ENCODE data around the gene SIL1.

SIL1 gene

DNA sequence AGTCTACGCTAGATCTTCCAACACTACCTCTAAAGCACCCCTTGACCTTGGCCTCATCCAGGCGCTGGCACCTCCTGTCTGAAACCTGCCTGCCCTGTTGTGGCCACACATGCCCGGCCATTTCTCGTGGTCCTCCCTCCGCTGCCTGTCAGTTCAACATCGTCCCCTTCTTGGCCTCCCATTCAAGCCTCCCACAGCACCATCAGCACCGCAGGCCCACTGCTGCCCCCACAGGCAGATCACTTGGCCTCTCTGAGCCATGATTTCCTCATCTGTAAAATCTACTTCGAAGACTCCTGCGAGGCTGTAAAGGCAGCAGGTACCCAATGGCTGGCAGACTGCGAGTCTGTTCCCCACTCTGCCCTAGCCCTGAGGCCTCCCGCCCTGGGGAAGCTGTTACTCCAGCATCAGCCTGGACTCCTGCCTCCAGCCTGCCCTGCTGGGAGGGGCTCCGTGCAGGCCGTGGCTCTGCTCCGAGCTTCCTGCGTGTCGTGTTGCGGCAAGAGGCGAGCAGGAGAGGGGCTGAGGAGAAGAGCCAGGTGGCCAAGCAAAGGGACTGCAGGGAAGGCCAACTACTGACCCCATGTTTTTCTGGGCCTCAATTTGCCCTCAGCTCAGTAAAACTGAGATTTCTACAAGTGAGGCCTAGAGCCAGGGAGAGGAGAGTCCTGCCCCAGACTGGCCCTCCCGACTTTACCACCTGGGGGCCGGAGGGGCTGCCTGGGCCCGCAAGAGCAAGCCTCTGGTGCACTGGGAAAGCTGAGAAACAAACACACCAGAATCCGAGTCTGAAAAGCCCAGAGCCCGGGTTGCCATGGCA lies 252.5 kb downstream of the SIL1 start:
- no peak for DNase-seq (ENCODE audit: low read depth, low spot score)

DNA sequence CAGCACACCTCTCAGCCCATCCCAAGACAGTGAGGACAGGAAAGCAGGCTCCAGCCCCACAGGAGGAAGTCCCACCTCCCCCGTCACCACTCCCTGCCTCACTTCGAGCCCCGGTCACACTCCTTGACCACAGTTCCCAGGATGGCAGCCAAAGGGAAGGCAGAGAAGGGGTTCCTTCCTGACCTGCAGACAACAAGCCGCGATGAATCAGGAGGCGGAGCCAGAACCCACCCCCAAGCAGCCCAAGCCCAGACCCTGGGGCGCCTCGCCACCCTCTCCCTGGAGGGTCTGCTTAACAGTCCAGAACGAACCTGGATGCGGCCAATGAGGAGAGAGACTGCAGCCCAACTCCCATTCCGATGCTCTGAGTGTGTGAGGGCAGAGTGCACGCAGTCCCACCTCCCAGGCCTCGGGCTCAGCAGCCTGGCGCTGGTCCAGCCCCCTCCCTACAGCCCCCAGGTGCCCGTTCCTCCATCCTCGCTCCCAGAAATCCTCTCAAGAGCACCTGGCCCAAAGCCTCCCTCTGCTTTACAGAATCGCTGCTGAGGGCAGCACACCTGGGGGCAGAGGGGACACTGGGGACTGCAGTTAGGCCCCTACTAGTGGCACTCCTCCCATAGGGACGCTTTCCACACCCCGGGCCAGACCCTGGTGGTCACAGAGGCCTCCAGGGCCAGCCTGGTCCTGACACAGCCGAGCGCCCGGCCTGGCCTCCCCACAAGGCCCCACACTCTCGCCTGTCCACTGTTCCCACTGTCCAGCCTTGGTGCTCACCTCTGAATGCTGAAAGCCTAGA lies 253.4 kb downstream of the SIL1 start:
- DNase-seq (ENCODE audit: low read depth, low spot score) = no peak

DNA sequence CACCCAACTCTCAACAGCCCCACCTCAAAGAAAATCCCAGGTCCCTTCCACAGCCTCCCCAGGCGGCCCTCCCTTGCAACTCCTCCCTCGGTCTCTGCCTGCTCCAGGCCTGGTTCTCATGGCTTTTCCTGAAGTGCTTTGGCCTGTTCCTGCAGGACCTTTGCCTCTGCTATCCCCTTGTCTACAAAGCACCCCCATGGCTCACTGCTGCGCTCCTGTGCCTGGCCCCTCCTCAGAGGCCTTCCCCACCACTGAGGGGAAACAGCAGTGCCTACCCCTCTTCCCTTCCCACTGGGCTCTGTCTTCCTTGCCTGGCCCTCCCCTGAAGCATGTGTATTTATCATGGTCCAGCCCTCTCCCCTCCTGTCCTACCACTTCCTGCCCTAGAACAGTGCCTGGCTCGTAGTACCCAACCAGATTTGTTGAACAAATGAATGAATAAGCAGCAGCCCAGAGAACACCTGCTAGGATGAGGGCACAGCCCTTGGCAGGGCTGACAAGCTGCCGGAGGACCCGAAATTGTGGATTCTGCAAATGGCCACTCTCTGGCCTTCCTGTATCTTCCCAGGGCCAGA lies 254.5 kb downstream of the SIL1 start:
- DNase-seq (ENCODE audit: low read depth, low spot score) = no peak

DNA sequence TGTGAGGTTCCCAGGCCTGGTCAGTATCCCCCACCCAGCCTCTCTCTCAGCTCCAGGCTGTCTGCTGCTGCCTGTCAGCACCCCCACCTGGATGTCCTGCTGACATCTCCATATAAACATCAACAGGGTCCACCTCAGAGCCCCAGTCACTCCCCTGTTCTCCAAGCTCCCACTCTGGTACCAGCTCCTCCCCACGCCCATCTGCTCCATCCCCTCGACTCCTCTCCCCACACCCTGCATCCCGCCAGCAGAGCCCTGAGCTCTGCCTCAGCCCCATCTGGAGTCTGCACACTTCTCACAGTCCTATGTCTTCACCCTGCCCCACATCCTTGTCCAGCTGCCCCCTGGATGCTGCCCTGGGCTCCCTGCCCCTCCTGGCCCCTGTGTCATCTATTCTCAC lies 255.3 kb downstream of the SIL1 start:
- no peak for DNase-seq (ENCODE audit: low read depth, low spot score)

DNA sequence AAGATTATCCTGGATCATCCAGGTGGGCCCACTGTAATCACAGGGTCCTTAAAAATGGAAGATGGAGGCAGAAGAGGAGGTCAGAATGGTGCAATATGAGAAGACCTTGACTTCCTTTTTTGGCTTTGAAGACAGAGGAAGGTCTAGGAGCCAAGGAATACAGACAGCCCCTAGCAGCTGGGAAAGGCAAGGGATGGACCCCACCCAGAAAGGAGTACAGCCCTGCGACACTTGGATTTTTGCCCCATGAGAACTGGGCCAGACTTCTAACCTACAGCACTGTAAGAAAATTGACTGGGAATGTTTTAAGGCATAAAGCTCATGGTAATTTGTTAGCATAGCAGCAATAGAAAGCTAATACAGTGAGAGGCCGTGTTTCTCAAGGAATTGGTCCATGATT lies 256.1 kb downstream of the SIL1 start:
- DNase-seq (ENCODE audit: low read depth, low spot score) = no peak

DNA sequence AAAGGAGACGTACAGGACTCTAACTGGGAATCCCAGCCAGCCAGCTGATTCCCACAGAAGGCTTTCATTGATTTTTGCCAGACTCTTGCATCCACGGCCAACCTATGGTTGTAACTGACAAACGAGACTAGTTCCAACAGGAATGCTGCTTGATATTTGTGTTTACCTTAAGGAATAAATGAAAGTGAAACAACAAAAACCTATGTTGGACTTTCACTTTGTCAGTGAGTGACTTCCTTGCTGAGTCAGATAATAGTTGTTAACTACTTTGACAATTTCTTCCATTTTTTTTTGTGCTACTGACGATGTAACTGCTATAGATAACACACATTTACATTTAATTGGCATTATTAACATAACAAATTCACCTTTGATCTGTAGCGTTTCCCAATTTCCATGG lies 259.6 kb downstream of the SIL1 start:
- DNase-seq (ENCODE audit: low read depth, low spot score) = no peak

DNA sequence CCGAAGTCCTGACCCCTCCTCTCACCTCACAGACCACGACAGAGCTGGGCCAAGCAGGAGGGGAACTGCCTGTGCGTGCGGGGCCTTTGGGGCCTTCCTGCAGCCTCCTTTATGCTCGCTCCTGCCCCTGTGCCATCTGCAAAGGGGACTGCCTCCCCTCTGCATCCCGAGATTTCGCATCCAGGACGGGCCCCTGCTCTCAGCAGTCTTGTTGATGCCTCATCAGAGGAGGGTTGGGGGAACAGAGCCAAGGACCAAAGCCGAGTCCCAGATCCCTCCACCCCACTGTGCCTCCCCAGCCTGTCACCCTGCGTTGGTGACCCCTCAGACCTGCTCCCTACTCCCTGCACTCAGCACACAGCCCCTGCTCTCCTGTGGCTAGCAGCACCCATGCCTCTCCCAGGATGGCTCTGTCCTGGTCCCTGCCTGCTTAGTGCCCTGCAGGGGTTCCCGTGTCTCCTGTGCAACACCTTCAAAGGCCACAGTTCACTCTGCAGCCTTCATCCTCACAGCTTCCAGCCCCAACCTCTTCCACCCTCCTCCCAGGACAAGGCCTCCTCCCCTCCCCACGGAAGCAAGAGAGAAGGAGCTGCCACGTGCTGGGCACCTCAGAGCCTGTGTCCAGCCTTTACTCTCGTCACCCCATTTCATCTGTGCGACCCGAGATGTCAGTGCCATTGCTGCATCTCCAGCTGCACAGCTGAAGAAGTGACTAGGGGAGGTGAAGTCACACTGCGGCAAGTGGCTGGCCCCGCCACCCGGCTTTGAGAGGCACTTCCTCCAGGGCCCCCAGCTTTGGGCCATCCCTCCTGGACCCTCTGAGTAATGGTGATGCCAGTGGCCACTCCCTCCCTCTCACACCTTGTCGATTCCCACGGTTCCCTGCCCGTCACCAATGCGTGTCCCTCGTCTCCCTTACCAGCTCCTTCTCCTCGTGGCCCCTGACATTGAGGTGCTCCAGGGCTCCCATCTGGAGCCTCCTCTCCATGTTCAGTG lies 260.5 kb downstream of the SIL1 start:
- no peak for DNase-seq (ENCODE audit: low read depth, low spot score)

DNA sequence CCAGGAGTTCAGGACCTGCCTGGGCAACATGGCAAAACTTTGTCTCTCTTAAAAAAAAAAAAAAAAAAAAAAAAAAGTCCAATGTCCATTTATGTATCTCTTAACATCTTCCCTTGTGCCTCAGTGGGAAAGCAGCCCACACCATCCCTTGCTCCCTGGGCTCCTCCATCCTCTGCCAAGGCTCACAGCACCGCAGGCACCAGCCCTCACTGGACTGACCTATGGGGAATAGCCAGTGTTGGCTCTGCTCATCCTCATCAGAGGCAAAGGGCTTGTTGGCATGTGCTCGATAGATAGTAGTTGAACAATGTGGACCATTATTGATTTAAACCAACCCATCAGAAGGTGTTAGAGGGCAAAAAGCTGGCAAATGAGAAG lies 261.2 kb downstream of the SIL1 start:
- no peak for DNase-seq (ENCODE audit: low read depth, low spot score)

DNA sequence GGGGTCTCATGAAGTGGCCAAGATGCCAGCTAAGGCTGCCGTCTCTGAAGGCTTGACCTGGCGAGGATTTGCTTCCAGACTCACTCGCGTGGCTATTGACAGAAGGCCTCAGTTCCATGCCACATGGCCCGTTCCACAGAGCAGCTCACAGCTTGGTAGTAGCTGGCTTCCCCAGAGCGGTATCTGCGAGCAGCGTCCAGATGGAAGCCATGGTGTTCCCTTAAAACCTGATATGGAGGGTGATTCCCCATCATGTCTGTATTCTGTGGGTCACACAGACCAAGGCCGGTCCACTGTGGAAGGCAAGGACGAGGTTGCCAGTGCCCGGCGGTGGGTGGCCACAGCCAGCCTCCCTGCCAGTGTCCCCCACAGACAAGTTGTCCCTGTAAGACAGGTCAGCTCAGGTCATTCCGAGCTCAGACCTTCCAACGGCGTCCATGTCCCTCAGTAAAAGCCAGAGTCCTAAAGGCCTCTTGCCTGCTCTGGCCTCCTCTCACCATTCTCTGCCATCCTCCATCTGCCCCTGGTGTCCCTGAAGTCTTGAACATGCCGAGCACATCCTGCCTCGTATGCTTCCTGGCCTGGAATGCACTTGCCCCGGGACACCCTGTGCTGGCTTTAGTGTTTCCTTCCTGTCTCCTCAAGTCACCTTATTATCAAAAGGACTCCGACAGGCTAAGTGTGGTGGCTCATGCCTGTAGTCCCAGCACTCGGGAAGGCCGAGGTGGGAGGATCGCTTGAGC lies 261.8 kb downstream of the SIL1 start:
- no peak for DNase-seq (ENCODE audit: low read depth, low spot score)

DNA sequence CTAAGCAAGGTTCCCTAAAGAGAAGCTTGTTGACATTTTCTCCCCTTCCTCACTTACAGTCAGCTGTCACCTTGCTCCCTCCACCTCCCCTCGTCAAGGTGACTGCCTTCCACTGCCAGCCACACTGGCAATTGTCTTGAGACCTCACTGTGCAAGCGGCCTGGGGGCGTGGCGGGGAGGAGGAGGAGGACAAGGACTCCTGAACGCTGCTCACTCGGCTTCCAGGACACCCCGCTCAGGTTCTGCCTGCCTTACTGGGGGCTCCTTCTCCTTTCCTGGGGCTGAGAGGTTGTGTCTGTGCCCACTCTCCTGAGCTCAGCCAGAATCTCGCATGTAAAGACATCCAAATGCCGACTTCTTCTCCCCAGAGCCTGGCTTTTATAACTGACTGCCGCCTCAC lies 262.7 kb downstream of the SIL1 start:
- DNase-seq (ENCODE audit: low read depth, low spot score) = no peak

DNA sequence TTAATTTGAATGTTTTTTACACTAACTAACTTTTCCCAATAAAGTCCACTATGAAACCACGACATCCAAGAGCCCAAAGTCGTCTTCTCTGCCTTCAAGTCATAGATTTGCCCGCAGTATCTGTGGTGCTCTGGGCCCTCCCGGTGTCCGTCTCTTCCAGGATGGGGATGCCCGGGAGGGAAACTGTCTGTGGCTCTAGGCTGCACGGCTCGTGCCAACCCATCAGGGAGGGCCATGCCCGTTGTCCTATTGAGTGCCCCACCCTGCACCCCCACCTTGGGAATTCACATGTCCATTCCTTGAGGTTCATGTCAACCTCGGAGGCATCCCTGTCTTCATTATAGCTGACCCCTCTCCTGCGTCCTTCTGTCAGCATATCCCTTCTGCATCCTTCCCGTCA lies 263.2 kb downstream of the SIL1 start:
- DNase-seq (ENCODE audit: low read depth, low spot score) = no peak

DNA sequence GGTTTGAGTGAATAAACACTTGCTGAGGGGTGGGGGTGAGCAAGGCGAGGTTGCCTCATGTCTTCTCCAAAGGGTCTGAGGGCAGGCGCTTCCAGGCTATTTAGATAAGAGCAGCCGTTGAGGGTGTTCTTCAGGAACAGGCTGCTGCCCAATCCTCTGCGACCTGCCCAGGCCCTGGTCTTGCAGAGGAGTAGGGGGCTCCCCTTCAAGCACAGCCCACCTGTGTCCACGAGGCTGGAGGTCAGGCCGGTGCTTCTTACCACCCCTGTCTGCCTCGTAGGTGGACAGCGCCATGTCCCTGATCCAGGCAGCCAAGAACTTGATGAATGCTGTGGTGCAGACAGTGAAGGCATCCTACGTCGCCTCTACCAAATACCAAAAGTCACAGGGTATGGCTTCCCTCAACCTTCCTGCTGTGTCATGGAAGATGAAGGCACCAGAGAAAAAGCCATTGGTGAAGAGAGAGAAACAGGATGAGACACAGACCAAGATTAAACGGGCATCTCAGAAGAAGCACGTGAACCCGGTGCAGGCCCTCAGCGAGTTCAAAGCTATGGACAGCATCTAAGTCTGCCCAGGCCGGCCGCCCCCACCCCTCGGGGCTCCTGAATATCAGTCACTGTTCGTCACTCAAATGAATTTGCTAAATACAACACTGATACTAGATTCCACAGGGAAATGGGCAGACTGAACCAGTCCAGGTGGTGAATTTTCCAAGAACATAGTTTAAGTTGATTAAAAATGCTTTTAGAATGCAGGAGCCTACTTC lies 264.5 kb downstream of the SIL1 start:
- no peak for DNase-seq (ENCODE audit: low read depth, low spot score)

DNA sequence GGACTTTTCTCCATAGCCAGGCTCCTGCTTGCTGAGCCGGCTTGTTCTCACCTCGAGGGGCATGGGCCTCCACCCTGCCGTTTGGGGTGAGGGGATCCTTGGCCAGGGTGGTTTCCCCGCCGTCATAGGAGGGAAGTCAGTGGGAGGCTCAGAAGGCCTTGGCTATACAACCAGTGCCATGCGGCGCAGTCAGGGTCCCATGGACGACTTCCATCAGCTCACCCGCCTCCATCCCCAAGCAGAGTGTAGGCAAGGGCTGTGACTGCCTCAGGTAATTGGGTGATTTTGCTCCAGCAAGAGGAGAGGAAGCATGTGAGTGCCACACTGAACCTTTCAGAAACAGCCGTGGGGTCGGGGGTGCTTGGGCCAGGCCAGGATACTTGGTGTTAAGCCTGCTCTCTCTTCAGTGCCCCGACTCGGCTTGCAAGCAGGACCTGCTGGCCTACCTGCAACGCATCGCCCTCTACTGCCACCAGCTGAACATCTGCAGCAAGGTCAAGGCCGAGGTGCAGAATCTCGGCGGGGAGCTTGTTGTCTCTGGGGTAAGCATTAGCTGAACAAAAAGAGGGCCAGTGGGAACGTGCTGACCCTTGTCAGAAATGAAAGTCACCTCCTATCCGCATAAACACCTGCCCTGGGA lies 265.9 kb downstream of the SIL1 start:
- no peak for DNase-seq (ENCODE audit: low read depth, low spot score)

DNA sequence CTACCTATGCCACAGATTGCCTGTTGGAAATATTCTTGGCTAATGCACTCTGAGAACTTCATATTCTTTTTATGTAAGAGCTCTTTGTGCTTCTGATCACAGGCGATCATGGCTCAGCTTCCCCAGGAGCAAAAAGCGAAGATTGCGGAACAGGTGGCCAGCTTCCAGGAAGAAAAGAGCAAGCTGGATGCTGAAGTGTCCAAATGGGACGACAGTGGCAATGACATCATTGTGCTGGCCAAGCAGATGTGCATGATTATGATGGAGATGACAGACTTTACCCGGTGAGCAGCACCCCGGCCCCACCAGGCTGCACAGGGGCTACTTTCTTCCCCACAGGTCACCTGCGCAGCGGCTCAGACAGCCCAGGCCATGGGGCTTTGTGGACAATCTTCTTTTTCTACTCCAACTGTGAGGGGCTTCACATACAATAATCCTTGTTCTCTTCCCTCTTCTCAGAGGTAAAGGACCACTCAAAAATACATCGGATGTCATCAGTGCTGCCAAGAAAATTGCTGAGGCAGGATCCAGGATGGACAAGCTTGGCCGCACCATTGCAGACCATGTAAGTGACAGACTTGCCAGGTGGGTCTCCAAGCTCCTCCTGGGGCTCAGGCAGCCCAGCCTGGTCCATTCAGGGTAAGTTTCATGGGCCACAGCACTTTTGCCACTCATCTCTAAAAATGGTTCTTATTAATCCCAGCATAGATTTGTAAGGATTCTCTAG lies 267.6 kb downstream of the SIL1 start:
- no peak for DNase-seq (ENCODE audit: low read depth, low spot score)

DNA sequence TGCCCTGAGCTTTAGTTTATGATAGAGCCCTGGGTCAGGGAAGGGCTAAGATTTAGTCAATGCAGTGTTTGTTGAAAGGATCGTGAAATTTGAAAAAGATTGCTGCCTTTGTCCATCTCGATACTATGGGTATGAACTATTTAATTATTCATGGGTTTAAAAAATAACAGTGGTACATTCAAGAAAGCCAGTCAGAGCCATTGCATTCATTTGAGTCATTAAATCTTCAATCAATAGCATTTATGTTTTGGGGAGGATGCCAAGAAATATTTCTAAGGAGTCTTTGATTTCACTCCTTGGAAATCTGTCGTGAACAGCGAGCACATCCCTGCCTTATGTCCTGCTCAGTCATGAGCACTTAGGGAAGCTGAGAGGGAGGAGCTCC lies 268.6 kb downstream of the SIL1 start:
- DNase-seq (ENCODE audit: low read depth, low spot score) = no peak

DNA sequence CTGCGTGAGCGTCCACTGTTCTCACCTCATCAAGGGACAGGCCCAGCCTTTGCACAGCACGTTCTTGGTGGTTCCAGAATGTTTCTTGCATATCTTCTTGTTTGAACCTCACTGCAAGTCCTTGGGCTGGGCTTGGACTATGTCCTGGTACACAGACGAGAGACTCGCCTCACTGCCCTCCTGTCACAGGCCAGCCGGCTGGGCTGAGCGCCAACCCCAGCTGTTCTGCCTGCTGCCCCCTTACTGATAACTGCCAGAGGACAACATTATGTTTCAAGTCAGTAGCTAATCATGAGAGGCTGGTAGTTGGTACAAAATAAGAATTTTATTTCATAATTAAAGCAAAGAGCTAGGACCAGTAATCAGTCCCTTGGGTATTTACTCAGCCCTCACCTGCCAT lies 270.2 kb downstream of the SIL1 start:
- no peak for DNase-seq (ENCODE audit: low read depth, low spot score)

DNA sequence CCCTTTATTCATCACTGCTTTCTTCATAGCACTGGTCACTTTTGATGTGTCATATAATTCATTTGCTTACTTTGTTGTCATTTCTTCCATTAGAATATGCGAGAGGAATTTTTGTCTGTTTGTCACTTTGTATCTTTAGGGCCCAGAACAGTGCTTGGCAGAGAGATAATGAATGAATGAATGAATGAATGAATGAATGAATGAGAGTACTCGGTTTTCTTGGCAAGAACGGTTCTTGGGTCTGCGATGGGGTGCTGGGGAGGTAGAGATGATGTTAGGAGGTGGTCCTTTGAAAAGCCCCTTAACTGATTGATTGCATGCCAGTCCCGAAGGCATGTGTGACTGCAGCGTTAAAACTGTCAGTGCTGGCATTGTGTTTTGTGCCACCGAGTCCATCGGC lies 270.6 kb downstream of the SIL1 start:
- no peak for DNase-seq (ENCODE audit: low read depth, low spot score)

DNA sequence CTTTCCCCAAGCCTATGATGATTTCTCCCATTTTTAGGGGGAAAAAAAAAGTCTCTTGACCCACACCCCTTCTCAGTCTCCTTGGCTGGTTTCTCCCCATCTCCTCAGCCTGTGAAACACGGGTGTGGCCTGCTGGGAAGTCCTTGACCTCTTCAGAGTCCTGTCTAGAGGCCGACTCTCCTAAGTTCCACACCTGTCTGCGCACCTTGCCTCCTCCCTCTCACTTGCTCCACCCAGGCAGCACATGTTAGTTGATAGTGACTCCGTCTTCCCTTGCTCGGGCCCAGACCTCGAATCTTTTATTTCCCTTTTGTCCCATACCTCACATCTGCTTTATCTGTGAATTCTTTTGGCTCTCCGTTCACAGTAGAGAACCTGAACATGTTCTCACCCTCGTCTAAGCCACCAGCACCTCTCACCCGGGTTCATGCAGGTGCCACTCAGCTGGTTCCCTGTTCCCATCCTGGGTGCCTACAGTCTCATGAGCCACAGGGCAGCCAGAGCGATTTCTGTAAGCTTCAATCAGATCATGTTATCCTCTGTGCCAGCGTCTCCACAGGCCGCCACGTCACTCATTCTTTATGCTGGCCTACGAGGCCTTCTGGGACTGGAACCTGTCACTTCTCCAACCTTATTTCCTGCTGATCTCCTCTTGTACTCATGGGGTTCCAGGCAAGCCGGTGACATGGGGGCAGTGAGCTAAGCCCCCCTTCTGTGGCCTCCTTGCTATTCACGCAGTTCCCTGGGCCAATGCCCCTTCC lies 271.3 kb downstream of the SIL1 start:
- no peak for DNase-seq (ENCODE audit: low read depth, low spot score)

All from activated CD4-positive, CD25-positive, alpha-beta regulatory T cell treated with anti-CD3 and anti-CD28 coated beads, Interleukin-2, amount 50 U/mL, for 16 hours (primary cell).